Transverse colon (tissue), 4 donors: ENCODE results near the gene PPFIBP2. TPM values are rescaled to one million over a fixed set of nuclear protein-coding genes. Genes with fewer than 3 reads are reported as not detected.

ENCODE experiments used
- DNase-seq: peaks from one replicate; pipeline ENCODE4 v3.0.0-alpha.2; 2019
- H3K27ac ChIP-seq, 4 donors: fragments of 200-600 bp; sonication (generic); 2 replicates each; pipeline ENCODE4 v1.5.1; 2016 to 2018; ENCODE audit warnings: inconsistent platforms in 4 of 4
- H3K27me3 ChIP-seq: fragments of 200-600 bp; sonication (generic); 2 replicates; pipeline ENCODE4 v1.5.1; 2017; ENCODE audit warnings: inconsistent platforms
- H3K36me3 ChIP-seq, 4 donors: fragments of 200-600 bp; sonication (generic); 2 replicates each; pipeline ENCODE4 v1.5.1; 2017 to 2019; ENCODE audit warnings: inconsistent platforms in 4 of 4
- H3K4me1 ChIP-seq, 4 donors: fragments of 200-600 bp; sonication (generic); 2 replicates each; pipeline ENCODE4 v1.5.1; 2017 to 2020; ENCODE audit warnings: inconsistent platforms in 4 of 4
- H3K4me3 ChIP-seq, 4 donors: fragments of 200-600 bp; sonication (generic); 1 replicate in 1 of 4; 2 replicates in 3 of 4; pipeline versions ENCODE4 v1.5.1 to v1.6.1; 2017 to 2019; ENCODE audit warnings: inconsistent platforms in 4 of 4
- H3K9me3 ChIP-seq, 2 donors: fragments of 200-600 bp; sonication (generic); 2 replicates each; pipeline ENCODE4 v1.5.1; 2017 to 2019; ENCODE audit warnings: inconsistent platforms in 2 of 2
- EP300 ChIP-seq: sonication (generic); formaldehyde crosslinking; IDR thresholded peaks from one replicate; pipeline ENCODE4 v1.6.1; 2017; ENCODE audit warnings: antibody characterized with exemption, low read depth
- POLR2A ChIP-seq: fragments of 450-650 bp; IDR thresholded peaks from one replicate; pipeline ENCODE4 v1.6.1; 2016; ENCODE audit warnings: antibody characterized with exemption, mild to moderate bottlenecking, moderate library complexity
- POLR2AphosphoS5 ChIP-seq, 3 donors: sonication (generic); formaldehyde crosslinking; IDR thresholded peaks; one replicate each; pipeline ENCODE4 v1.6.1; 2016; ENCODE audit warnings: antibody characterized with exemption in 3 of 3
- WGBS, 2 donors: methylation state at CpG; one replicate each; pipeline ENCODE4 v1.1.5; 2018; ENCODE audit warnings: low coverage in 1 of 2; 5-methylcytosine and 5-hydroxymethylcytosine counted together
- in situ Hi-C, 4 donors: fragments of 200-750 bp; cut with MboI; loops; one replicate each; pipeline versions ENCODE4 v1.15.0 to v1.15.1; 2017; ENCODE audit warnings: low sequenced_read_pairs in 3 of 4, low pct_ligation_motif_present in 1 of 4, low pct_unique_long_range_greater_than_20kb in 1 of 4
- intact Hi-C: fragments of 100-400 bp; cut with DNase I; formaldehyde crosslinking; loops from one replicate; pipeline ENCODE4 v1.15.1; 2023; ENCODE audit warnings: low total_unique reads
- total RNA-seq, 4 donors: library from RNA; depleted of rRNA; stranded (reverse); fragments of >200 nt; gene quantifications; one replicate each; pipeline ENCODE4 v1.1.0, GENCODE V29; 2016
- TF ChIP-seq, protein P1 (sequence below), 5 experiments: fragments of 200-600 bp in 3 of 5; fragments of 450-650 bp in 2 of 5; sonication (generic) in 3 of 5; IDR thresholded peaks; 1 replicate in 2 of 5; 2 replicates in 3 of 5; pipeline ENCODE4 v1.5.1; 2016 to 2017; ENCODE audit warnings: antibody characterized with exemption in 5 of 5, inconsistent platforms in 3 of 5, mild to moderate bottlenecking in 2 of 5, moderate library complexity in 1 of 5

PPFIBP2 gene
- total RNA-seq, 4 donors from 2014 or later: 36.0 to 257 (median 83.3) TPM

DNA sequence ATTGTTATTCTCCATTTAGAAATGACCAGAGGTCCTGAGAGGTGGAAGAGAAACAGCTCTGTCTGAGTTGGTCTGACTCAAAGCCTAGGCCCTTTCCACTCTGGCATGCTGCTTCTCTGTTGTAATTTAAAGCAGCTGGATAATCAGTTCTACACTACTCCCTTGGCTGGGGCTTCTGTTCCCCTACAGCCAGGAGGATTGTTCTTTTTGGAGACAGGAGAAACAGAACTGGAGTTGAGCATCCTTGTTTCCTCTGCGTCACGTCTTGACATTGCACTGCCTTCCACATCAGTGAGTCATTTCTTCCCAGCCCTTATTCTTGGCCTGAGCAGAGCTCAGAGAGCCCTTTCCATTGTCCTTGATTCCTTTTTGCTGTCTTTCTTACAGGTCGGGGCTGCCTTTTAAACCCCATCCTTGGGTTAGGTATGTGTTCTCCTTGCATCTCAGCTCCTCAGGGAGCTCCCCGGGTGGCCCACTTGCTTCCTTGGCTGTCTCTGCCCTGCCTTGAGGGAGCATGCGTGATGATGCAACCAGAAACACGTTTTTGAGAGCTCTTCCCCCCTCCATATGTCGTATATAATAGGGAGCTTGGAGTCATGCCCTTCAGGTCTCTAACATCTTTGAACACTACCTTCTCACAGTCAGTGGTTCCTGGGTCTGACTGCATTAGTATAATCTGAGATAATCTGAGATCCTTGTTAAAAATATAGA is 123.8 kb downstream of the PPFIBP2 start:
- Histone ChIP-seq H3K36me3 (peaks cover 0 to 30% (median 15%) of the 10 kb centered on the region in 4 donors), H3K27ac (peak overlapping the region; percentile 11 to 80 (median 70)), H3K4me1 (peaks cover 7 to 34% (median 20%) of the 10 kb centered on the region in 4 donors), H3K9me3 (no peaks in the 10 kb centered on the region), H3K4me3 (no peak overlapping the region), H3K27me3 (no peaks in the 10 kb centered on the region)
- 77 to 80% methylated on average over 2 to 7 of the region's 7 CpGs for WGBS, 2 donors
- no peak for DNase-seq
- in situ Hi-C loops: no loop called here
- intact Hi-C loops: no loop called here
- TF ChIP-seq POLR2AphosphoS5 (IDR thresholded peaks at IDR 0.05): no peak
- no peak for TF ChIP-seq POLR2A
- no peak for TF ChIP-seq EP300
- TF ChIP-seq, protein P1, sequence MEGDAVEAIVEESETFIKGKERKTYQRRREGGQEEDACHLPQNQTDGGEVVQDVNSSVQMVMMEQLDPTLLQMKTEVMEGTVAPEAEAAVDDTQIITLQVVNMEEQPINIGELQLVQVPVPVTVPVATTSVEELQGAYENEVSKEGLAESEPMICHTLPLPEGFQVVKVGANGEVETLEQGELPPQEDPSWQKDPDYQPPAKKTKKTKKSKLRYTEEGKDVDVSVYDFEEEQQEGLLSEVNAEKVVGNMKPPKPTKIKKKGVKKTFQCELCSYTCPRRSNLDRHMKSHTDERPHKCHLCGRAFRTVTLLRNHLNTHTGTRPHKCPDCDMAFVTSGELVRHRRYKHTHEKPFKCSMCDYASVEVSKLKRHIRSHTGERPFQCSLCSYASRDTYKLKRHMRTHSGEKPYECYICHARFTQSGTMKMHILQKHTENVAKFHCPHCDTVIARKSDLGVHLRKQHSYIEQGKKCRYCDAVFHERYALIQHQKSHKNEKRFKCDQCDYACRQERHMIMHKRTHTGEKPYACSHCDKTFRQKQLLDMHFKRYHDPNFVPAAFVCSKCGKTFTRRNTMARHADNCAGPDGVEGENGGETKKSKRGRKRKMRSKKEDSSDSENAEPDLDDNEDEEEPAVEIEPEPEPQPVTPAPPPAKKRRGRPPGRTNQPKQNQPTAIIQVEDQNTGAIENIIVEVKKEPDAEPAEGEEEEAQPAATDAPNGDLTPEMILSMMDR (IDR thresholded peaks at IDR 0.05): no peak

DNA sequence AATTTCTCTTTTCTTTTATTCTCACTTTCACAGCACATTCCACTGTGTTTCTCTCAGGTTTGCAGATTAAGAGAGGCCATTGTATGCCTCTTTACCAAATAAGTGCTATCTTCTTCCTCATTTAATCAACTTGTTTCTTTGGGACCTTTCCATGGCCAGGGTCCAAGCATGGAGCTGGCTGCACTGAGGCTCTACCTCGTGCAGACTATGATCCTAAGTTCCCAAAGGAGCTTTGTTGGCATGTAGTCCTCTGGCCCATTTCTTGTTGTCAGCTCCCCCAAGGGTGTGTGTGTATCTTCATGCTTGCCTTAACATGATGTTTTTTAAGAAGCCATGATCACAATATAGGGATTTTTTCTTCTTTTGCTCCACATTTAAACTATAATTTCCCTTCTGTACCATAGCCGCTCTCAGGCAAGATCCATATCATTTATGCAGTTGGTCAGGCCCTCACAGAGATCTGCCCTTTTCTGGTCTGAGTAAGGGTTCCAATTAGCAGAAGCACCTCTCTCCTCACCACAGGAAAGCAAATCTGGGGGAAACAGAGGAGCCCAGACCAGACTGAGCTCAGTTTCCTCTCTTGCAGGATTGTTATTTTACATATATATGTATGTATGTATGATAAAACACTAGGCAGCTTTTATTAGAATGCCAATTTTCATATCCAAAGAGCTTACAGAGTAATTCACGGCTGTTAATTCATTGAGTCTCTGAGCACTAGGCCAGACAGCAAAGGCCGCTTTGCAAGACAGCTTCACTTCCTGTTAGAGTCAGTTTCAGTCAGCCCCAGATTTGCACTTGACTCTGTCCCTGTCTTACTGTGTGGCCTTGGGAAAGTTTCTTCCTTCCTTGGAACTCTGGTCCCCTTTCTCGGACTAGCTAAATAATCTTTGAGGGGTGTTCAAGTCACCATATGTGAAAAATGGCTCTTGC is 125.2 kb downstream of the PPFIBP2 start:
- no peak for DNase-seq
- H3K27ac ChIP-seq: peak overlapping the region; percentile 66 to 80 (median 73)

DNA sequence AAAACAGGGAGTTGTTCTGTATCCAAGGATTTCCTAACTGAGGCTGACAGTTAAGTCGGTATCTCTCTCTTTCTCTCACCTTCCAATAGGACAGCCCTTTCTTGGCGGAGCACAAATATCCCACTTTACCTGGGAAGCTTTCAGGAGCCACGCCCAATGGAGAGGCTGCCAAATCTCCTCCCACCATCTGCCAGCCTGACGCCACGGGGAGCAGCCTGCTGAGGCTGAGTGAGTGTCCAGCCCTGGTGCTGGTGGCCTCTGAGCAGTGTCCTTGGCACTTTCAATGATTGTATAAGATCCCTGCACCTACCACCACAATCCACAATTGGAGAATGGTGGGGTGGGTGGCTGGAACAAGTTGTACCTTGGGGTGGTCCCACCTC is 125.8 kb downstream of the PPFIBP2 start:
- Histone ChIP-seq H3K4me3 (no peak overlapping the region), H3K36me3 (peaks cover 0 to 38% (median 19%) of the 10 kb centered on the region in 4 donors), H3K9me3 (no peaks in the 10 kb centered on the region), H3K27me3 (no peaks in the 10 kb centered on the region), H3K27ac (peak overlapping the region; percentile 66 to 80 (median 73)), H3K4me1 (peaks cover 7 to 34% (median 20%) of the 10 kb centered on the region in 4 donors)
- TF ChIP-seq, protein P1 (IDR thresholded peaks at IDR 0.05): no peak
- peak in 1 of 3 donors; percentile 9 for TF ChIP-seq POLR2AphosphoS5 (IDR thresholded peaks at IDR 0.05)
- in situ Hi-C loops (no loop called here), intact Hi-C loops (no loop called here)
- peak; percentile 83 for DNase-seq
- WGBS, 2 donors: 47 to 60% methylated on average over 1 to 5 of the region's 5 CpGs

More for the DNA sequence above, 125.2 kb downstream of the PPFIBP2 start:
- intact Hi-C loops: no loop called here
- no peak overlapping the region for H3K4me3 ChIP-seq
- H3K36me3 ChIP-seq: peaks cover 0 to 38% (median 18%) of the 10 kb centered on the region in 4 donors
- H3K4me1 ChIP-seq: peaks cover 7 to 34% (median 20%) of the 10 kb centered on the region in 4 donors
- no peaks in the 10 kb centered on the region for H3K27me3 ChIP-seq
- WGBS, 2 donors: 41 to 58% methylated on average over 4 to 5 of the region's 5 CpGs
- TF ChIP-seq, protein P1 (IDR thresholded peaks at IDR 0.05): no peak
- no peak for TF ChIP-seq POLR2A
- TF ChIP-seq POLR2AphosphoS5 (IDR thresholded peaks at IDR 0.05): no peak
- no peak for TF ChIP-seq EP300
- in situ Hi-C loops: no loop called here
- H3K9me3 ChIP-seq: no peaks in the 10 kb centered on the region

DNA sequence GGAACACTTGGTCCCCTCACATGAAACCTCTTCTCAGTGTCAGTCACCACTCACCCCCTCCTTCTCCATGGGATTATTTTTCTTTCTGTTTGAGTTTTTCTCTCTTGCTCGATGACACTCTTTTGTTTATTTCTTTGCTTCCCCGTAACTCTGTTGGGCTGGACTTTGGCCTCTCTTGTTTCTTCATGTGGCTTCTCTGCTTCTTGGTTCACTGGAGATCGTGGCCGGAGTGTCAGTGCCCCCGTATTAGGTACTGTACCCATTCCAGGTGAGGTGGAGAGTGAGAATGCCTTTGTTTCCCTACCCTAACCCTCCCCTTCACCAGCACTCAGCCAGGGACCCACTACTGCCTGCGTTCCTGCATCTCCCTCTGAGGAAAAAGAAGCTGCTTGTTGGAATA is 127.0 kb downstream of the PPFIBP2 start:
- intact Hi-C loops: no loop called here
- no peak for DNase-seq
- in situ Hi-C loops: no loop called here

More for the DNA sequence above, 127.0 kb downstream of the PPFIBP2 start:
- Histone ChIP-seq H3K27me3 (no peaks in the 10 kb centered on the region), H3K27ac (peak overlapping the region in 3 of 4 donors; percentile 3 to 80 (median 73)), H3K4me1 (peaks cover 7 to 34% (median 20%) of the 10 kb centered on the region in 4 donors), H3K4me3 (no peak overlapping the region), H3K36me3 (peaks cover 0 to 30% (median 14%) of the 10 kb centered on the region in 4 donors), H3K9me3 (no peaks in the 10 kb centered on the region)
- 40 to 58% methylated on average over 6 of the region's 6 CpGs for WGBS, 2 donors
- no peak for TF ChIP-seq POLR2AphosphoS5 (IDR thresholded peaks at IDR 0.05)
- no peak for TF ChIP-seq EP300
- TF ChIP-seq POLR2A: no peak
- TF ChIP-seq, protein P1 (IDR thresholded peaks at IDR 0.05): no peak
